ENCODE measurements around the gene OTOS.

OTOS gene

GRCh38 chr2:240153418-240153817, 13.0 kb upstream of the OTOS start:
- no peaks in the 10 kb centered on the region for H3K4me1 ChIP-seq (ENCODE audit: control insufficient read depth, low read length)
- H3K27ac ChIP-seq (ENCODE audit: low read depth, low read length): no peak overlapping the region
- H3K27me3 ChIP-seq (ENCODE audit: control insufficient read depth, low read length): no peaks in the 10 kb centered on the region
- H3K79me2 ChIP-seq (ENCODE audit: control insufficient read depth, low read length): no peaks in the 10 kb centered on the region
- no peaks in the 10 kb centered on the region for H4K20me1 ChIP-seq (ENCODE audit: control insufficient read depth, insufficient read depth, low read depth, low read length)
- H3F3A ChIP-seq (ENCODE audit: control insufficient read depth, insufficient read depth): no peaks in the 10 kb centered on the region
- H3K9me2 ChIP-seq (replicated peaks; ENCODE audit: control insufficient read depth, low read length): no peaks in the 10 kb centered on the region
- no peak overlapping the region for H3K4me2 ChIP-seq (ENCODE audit: low read length)
- H3K4me3 ChIP-seq (ENCODE audit: low read length): no peak overlapping the region
- H3K36me3 ChIP-seq (ENCODE audit: control insufficient read depth, low read length): no peaks in the 10 kb centered on the region
- H3K9me3 ChIP-seq (ENCODE audit: control insufficient read depth, insufficient read depth, low read length): no peaks in the 10 kb centered on the region
- no peak for TF ChIP-seq CTCF (IDR thresholded peaks at IDR 0.05; ENCODE audit: low read depth, low read length, poor library complexity, severe bottlenecking)
- TF ChIP-seq EZH2phosphoT487 (IDR thresholded peaks at IDR 0.05; ENCODE audit: borderline replicate concordance, low read length): no peak

GRCh38 chr2:240151477-240152031, 11.1 kb upstream of the OTOS start:
- Histone ChIP-seq H3K79me2 (ENCODE audit: control insufficient read depth, low read length) (no peaks in the 10 kb centered on the region), H3K4me1 (ENCODE audit: control insufficient read depth, low read length) (no peaks in the 10 kb centered on the region), H3K27me3 (ENCODE audit: control insufficient read depth, low read length) (no peaks in the 10 kb centered on the region), H3K4me2 (ENCODE audit: low read length) (no peak overlapping the region), H3F3A (ENCODE audit: control insufficient read depth, insufficient read depth) (no peaks in the 10 kb centered on the region; the same call in 1 of the 2 replicates), H3K27ac (ENCODE audit: low read depth, low read length) (no peak overlapping the region), H3K9me2 (replicated peaks; ENCODE audit: control insufficient read depth, low read length) (no peaks in the 10 kb centered on the region), H3K36me3 (ENCODE audit: control insufficient read depth, low read length) (no peaks in the 10 kb centered on the region), H3K4me3 (ENCODE audit: low read length) (no peak overlapping the region), H3K9me3 (ENCODE audit: control insufficient read depth, insufficient read depth, low read length) (peaks cover 8% of the 10 kb centered on the region; the same call in 1 of the 2 replicates), H4K20me1 (ENCODE audit: control insufficient read depth, insufficient read depth, low read depth, low read length) (no peaks in the 10 kb centered on the region)
- TF ChIP-seq CTCF (IDR thresholded peaks at IDR 0.05; ENCODE audit: low read depth, low read length, poor library complexity, severe bottlenecking) (no peak), EZH2phosphoT487 (IDR thresholded peaks at IDR 0.05; ENCODE audit: borderline replicate concordance, low read length) (no peak)

GRCh38 chr2:240149943-240150784, 9.7 kb upstream of the OTOS start:
- no peak overlapping the region for H3K4me3 ChIP-seq (ENCODE audit: low read length)
- H3K9me2 ChIP-seq (replicated peaks; ENCODE audit: control insufficient read depth, low read length): no peaks in the 10 kb centered on the region
- no peaks in the 10 kb centered on the region for H3K4me1 ChIP-seq (ENCODE audit: control insufficient read depth, low read length)
- no peaks in the 10 kb centered on the region; the same call in 1 of the 2 replicates for H3F3A ChIP-seq (ENCODE audit: control insufficient read depth, insufficient read depth)
- H3K4me2 ChIP-seq (ENCODE audit: low read length): no peak overlapping the region
- H3K9me3 ChIP-seq (ENCODE audit: control insufficient read depth, insufficient read depth, low read length): peaks cover 8% of the 10 kb centered on the region; the same call in 1 of the 2 replicates
- H3K27me3 ChIP-seq (ENCODE audit: control insufficient read depth, low read length): no peaks in the 10 kb centered on the region
- no peak overlapping the region for H3K27ac ChIP-seq (ENCODE audit: low read depth, low read length)
- H4K20me1 ChIP-seq (ENCODE audit: control insufficient read depth, insufficient read depth, low read depth, low read length): no peaks in the 10 kb centered on the region
- peak; percentile 80 for TF ChIP-seq CTCF (IDR thresholded peaks at IDR 0.05; ENCODE audit: low read depth, low read length, poor library complexity, severe bottlenecking)
- TF ChIP-seq EZH2phosphoT487 (IDR thresholded peaks at IDR 0.05; ENCODE audit: borderline replicate concordance, low read length): no peak
- H3K36me3 ChIP-seq (ENCODE audit: control insufficient read depth, low read length): no peaks in the 10 kb centered on the region
- H3K79me2 ChIP-seq (ENCODE audit: control insufficient read depth, low read length): no peaks in the 10 kb centered on the region
